A549 (cell line): Measurements from ENCODE around the gene CLTRN. TPM values are rescaled to one million over a fixed set of nuclear protein-coding genes. Genes with fewer than 3 reads are reported as not detected.

Experiments
- ATAC-seq, 2 experiments: fragments of 200-7000 bp in 1 of 2; fragments of >200 bp in 1 of 2; cut with Nextera tagmentation in 1 of 2; cut with Tn5 transposase in 1 of 2; 3 replicates each; pipeline versions ENCODE4 v1.8.0 to v1.9.1; 2018 to 2020; ENCODE audit warnings: mild to moderate bottlenecking in 1 of 2, moderate library complexity in 1 of 2
- CTCF ChIA-PET: fragments of 300-600 bp; sonication (Branson Sonifier 250); formaldehyde crosslinking; extraction: SDS; loops from one replicate; lab custom pipeline; 2021; ENCODE audit warnings: antibody characterized with exemption, inconsistent platforms; lab: Yijun Ruan, JAX
- POLR2A ChIA-PET: fragments of 350-600 bp; formaldehyde crosslinking; extraction: SDS; loops from one replicate; lab custom pipeline; 2021; ENCODE audit warnings: antibody characterized with exemption, inconsistent platforms; lab: Yijun Ruan, JAX
- DNase-seq, 2 experiments: peaks; one replicate each; pipeline versions ENCODE4 v3.0.0 to v3.0.0-alpha.2; 2011 to 2016; ENCODE audit warnings: low read depth in 1 of 2, low spot score in 1 of 2
- FAIRE-seq: peaks from 2 replicates; lab custom pipeline; 2011; peaks lifted over from hg19 to GRCh38; lab: Jason Lieb, UNC
- H3K27ac ChIP-seq, 2 experiments: fragments of >200 bp; sonication (Bioruptor Twin); formaldehyde crosslinking; 3 replicates each; pipeline ENCODE4 v1.5.1; 2016 to 2017
- H3K4me1 ChIP-seq: fragments of >200 bp; sonication (Bioruptor Twin); formaldehyde crosslinking; 3 replicates; pipeline ENCODE4 v1.6.1; 2016
- H3K4me2 ChIP-seq: fragments of >200 bp; sonication (Bioruptor Twin); formaldehyde crosslinking; 3 replicates; pipeline ENCODE4 v1.6.1; 2016
- H3K4me3 ChIP-seq: fragments of >200 bp; sonication (Bioruptor Twin); formaldehyde crosslinking; 3 replicates; pipeline ENCODE4 v1.5.1; 2016
- H3K9me3 ChIP-seq: fragments of >200 bp; sonication (Bioruptor Twin); formaldehyde crosslinking; 3 replicates; pipeline ENCODE4 v1.6.1; 2016
- BHLHE40 ChIP-seq: IDR thresholded peaks from 2 replicates; pipeline ENCODE4 v1.6.1; 2012; ENCODE audit warnings: low read depth, low read length, inconsistent platforms
- CBX2 ChIP-seq: fragments of 200-600 bp; sonication (generic); IDR thresholded peaks from 2 replicates; pipeline ENCODE4 v1.6.1; 2016; ENCODE audit warnings: low read depth, mild to moderate bottlenecking, borderline replicate concordance
- CHD4 ChIP-seq: fragments of 200-600 bp; sonication (generic); IDR thresholded peaks from 2 replicates; pipeline ENCODE4 v1.6.1; 2016; ENCODE audit warnings: antibody characterized with exemption, mild to moderate bottlenecking, borderline replicate concordance
- E2F6 ChIP-seq: IDR thresholded peaks from 2 replicates; pipeline ENCODE4 v1.6.1; 2012; ENCODE audit warnings: low read depth, borderline replicate concordance
- EHMT2 ChIP-seq: fragments of 200-600 bp; sonication (generic); IDR thresholded peaks from 2 replicates; pipeline ENCODE4 v1.6.1; 2016; ENCODE audit warnings: antibody characterized with exemption, low read depth, mild to moderate bottlenecking, moderate library complexity
- ESRRA ChIP-seq: fragments of 150-350 bp; IDR thresholded peaks from 2 replicates; pipeline ENCODE4 v1.6.1; 2014; ENCODE audit warnings: mild to moderate bottlenecking, low read length, borderline replicate concordance
- HOXB13 ChIP-seq: fragments of 250-450 bp; sonication (Bioruptor Pico); IDR thresholded peaks from 2 replicates; pipeline ENCODE4 v1.5.0; 2020; ENCODE audit warnings: low read depth, mild to moderate bottlenecking, moderate library complexity
- JUN ChIP-seq, 2 experiments: fragments of >200 bp; sonication (Bioruptor Twin); formaldehyde crosslinking; IDR thresholded peaks; 2 replicates in 1 of 2; 3 replicates in 1 of 2; pipeline ENCODE4 v1.6.1; 2016 to 2017
- KDM1A ChIP-seq: fragments of 200-600 bp; sonication (generic); IDR thresholded peaks from 2 replicates; pipeline ENCODE4 v1.6.1; 2016; ENCODE audit warnings: low read depth, mild to moderate bottlenecking
- MAZ ChIP-seq: fragments of 150-350 bp; IDR thresholded peaks from 2 replicates; pipeline ENCODE4 v1.6.1; 2014; ENCODE audit warnings: antibody characterized with exemption, low read depth, low read length, borderline replicate concordance
- POLR2AphosphoS2 ChIP-seq: conservative IDR thresholded peaks from 2 replicates; pipeline ENCODE4 v1.6.1; 2012; ENCODE audit warnings: low read length, improper control_type of control experiment, inconsistent platforms
- RAD21 ChIP-seq, 2 experiments: fragments of >200 bp in 1 of 2; sonication (Bioruptor Twin) in 1 of 2; formaldehyde crosslinking in 1 of 2; IDR thresholded peaks in 1 of 2; conservative IDR thresholded peaks in 1 of 2; 2 replicates in 1 of 2; 3 replicates in 1 of 2; pipeline ENCODE4 v1.6.1; 2012 to 2018; ENCODE audit warnings: inconsistent platforms in 1 of 2
- WGBS: methylation state at CpG from one replicate; pipeline ENCODE4 v1.1.6; 2017; ENCODE audit errors: missing lambda C conversion rate; 5-methylcytosine and 5-hydroxymethylcytosine counted together
- polyA plus RNA-seq, 4 experiments: library from polyadenylated mRNA; depleted of rRNA in 3 of 4; stranded (reverse); fragments of >200 nt; fragmentation: RNase III in 1 of 4; extraction: RNeasy Plus Mini Kit Qiagen cat#74134 plus additional on column Dnase treatment in 1 of 4; gene quantifications; 2 replicates in 3 of 4; 3 replicates in 1 of 4; pipeline ENCODE4 v1.2.3, GENCODE V29; 2011 to 2017
- TF ChIP-seq, protein P1 (sequence below): fragments of 250-450 bp; sonication (Bioruptor Pico); IDR thresholded peaks from 2 replicates; pipeline ENCODE4 v1.5.0; 2020; ENCODE audit warnings: low read depth, mild to moderate bottlenecking, moderate library complexity

CLTRN gene
- polyA plus RNA-seq, 2 of the 4 experiments (the other 2 are of a cell fraction), result 0.46 to 2.5 TPM

- no peak for DNase-seq
- ChIA-PET POLR2A (no interaction called here), CTCF (interaction anchor here (0.6 to 1.1 kb wide), 2 partner anchors 16 to 23 kb away, joined by 3 to 4 read pairs; no protein-coding TSS in a partner anchor)
- Histone ChIP-seq H3K9me3 (no peaks in the 10 kb centered on the region), H3K4me3 (no peak overlapping the region), H3K4me1 (no peaks in the 10 kb centered on the region), H3K4me2 (no peak overlapping the region), H3K27ac (no peak overlapping the region)
- 40% methylated on average over 5 of the region's 5 CpGs for WGBS
- no peak for ATAC-seq
- no peak for FAIRE-seq
- TF ChIP-seq E2F6 (no peak), JUN (IDR thresholded peaks at IDR 0.05) (no peak), CBX2 (no peak), RAD21 (conservative IDR thresholded peaks at IDR 0.05 in 1 of 2, IDR thresholded peaks at IDR 0.05 in 1 of 2) (no peak), MAZ (no peak), POLR2AphosphoS2 (no peak), ESRRA (no peak), CHD4 (no peak), HOXB13 (CRISPR knock-in tag) (no peak), KDM1A (no peak), EHMT2 (no peak), BHLHE40 (no peak)
- TF ChIP-seq, protein P1, sequence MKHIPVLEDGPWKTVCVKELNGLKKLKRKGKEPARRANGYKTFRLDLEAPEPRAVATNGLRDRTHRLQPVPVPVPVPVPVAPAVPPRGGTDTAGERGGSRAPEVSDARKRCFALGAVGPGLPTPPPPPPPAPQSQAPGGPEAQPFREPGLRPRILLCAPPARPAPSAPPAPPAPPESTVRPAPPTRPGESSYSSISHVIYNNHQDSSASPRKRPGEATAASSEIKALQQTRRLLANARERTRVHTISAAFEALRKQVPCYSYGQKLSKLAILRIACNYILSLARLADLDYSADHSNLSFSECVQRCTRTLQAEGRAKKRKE (CRISPR knock-in tag), result no peak
- TF ChIP-seq, all 56 proteins: peak for 0
These were observed 84.5 kb downstream of the CLTRN start for GRCh38 chrX:15579778-15580747.

Other genes with a start within 250 kb of the CLTRN start
- 99.8 and 120 TPM in 2 replicates for gene PIR, start 171.5 kb downstream of the CLTRN start, polyA plus RNA-seq (2011; rRNA removed)
- gene PIR, start 171.5 kb downstream of the CLTRN start, polyA plus RNA-seq (2017; fragmentation: RNase III; extraction: RNeasy Plus Mini Kit Qiagen cat#74134 plus additional on column Dnase treatment), result 62.7 to 66.0 TPM (median 63.3 TPM) in 3 replicates
- not detected in 2 replicates for gene BMX, start 164.0 kb downstream of the CLTRN start, polyA plus RNA-seq (2011; rRNA removed)
- gene BMX, start 164.0 kb downstream of the CLTRN start, polyA plus RNA-seq (2017; fragmentation: RNase III; extraction: RNeasy Plus Mini Kit Qiagen cat#74134 plus additional on column Dnase treatment), result not detected in 3 replicates
- 0.06 TPM in 1 of 2 replicates, not detected in the other for gene ACE2, start 63.8 kb downstream of the CLTRN start, polyA plus RNA-seq (2011; rRNA removed)
- not detected in 3 replicates for gene ACE2, start 63.8 kb downstream of the CLTRN start, polyA plus RNA-seq (2017; fragmentation: RNase III; extraction: RNeasy Plus Mini Kit Qiagen cat#74134 plus additional on column Dnase treatment)
- 11.3 and 12.5 TPM in 2 replicates for gene CA5B, start 73.5 kb upstream of the CLTRN start, polyA plus RNA-seq (2011; rRNA removed)
- 2.7 to 5.8 TPM (median 5.2 TPM) in 3 replicates for gene CA5B, start 73.5 kb upstream of the CLTRN start, polyA plus RNA-seq (2017; fragmentation: RNase III; extraction: RNeasy Plus Mini Kit Qiagen cat#74134 plus additional on column Dnase treatment)
- 8.5 and 10.5 TPM in 2 replicates for gene ZRSR2, start 125.7 kb upstream of the CLTRN start, polyA plus RNA-seq (2011; rRNA removed)
- 11.0 to 12.0 TPM (median 11.7 TPM) in 3 replicates for gene ZRSR2, start 125.7 kb upstream of the CLTRN start, polyA plus RNA-seq (2017; fragmentation: RNase III; extraction: RNeasy Plus Mini Kit Qiagen cat#74134 plus additional on column Dnase treatment)
- gene AP1S2, start 190.0 kb upstream of the CLTRN start, polyA plus RNA-seq (2011; rRNA removed), result 14.7 and 18.5 TPM in 2 replicates
- gene AP1S2, start 190.0 kb upstream of the CLTRN start, polyA plus RNA-seq (2017; fragmentation: RNase III; extraction: RNeasy Plus Mini Kit Qiagen cat#74134 plus additional on column Dnase treatment), result 15.8 to 17.4 TPM (median 17.1 TPM) in 3 replicates